GM10266 (cell line): ENCODE results near the gene MRPL1.

Source experiments
- DNase-seq: peaks from one replicate; pipeline ENCODE4 v3.0.0; 2012; ENCODE audit errors: extremely low spot score
- TF ChIP-seq, protein P1 (sequence below): IDR thresholded peaks from 2 replicates; pipeline ENCODE4 v1.5.1; 2012; ENCODE audit warnings: mild to moderate bottlenecking, low read depth; ENCODE audit not compliant: control insufficient read depth, insufficient read depth; ENCODE audit errors: missing control alignments

The MRPL1 gene

DNA sequence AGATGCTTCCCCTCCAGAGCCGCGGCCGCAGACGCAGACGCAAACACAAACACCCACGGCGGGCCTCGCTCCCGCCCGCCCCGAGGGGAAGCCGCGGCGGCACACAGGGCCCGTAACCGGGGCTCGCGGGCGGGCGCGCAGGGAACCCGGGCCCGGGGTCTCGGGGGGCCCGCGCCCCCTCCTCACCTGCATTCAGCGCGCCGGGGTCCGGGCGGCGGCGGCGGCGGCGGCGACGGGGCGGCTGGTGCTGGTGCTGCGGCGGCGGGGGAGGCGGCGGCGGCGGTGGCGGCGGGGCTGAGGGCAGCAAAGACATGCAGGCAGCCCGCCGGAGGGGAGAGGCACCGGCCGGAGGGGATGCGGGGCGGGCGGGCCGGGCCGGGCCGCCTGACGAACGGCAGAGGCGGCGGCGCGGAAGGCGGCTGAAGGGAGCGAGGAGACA, 43.2 kb upstream of the MRPL1 start:
- TF ChIP-seq, protein P1, sequence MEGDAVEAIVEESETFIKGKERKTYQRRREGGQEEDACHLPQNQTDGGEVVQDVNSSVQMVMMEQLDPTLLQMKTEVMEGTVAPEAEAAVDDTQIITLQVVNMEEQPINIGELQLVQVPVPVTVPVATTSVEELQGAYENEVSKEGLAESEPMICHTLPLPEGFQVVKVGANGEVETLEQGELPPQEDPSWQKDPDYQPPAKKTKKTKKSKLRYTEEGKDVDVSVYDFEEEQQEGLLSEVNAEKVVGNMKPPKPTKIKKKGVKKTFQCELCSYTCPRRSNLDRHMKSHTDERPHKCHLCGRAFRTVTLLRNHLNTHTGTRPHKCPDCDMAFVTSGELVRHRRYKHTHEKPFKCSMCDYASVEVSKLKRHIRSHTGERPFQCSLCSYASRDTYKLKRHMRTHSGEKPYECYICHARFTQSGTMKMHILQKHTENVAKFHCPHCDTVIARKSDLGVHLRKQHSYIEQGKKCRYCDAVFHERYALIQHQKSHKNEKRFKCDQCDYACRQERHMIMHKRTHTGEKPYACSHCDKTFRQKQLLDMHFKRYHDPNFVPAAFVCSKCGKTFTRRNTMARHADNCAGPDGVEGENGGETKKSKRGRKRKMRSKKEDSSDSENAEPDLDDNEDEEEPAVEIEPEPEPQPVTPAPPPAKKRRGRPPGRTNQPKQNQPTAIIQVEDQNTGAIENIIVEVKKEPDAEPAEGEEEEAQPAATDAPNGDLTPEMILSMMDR, result no peak
- DNase-seq, result no peak

- TF ChIP-seq, protein P1, result no peak
- DNase-seq, result peak; percentile 96
Observed at GRCh38 chr4:77819843-77820648, 42.6 kb upstream of the MRPL1 start.

DNA sequence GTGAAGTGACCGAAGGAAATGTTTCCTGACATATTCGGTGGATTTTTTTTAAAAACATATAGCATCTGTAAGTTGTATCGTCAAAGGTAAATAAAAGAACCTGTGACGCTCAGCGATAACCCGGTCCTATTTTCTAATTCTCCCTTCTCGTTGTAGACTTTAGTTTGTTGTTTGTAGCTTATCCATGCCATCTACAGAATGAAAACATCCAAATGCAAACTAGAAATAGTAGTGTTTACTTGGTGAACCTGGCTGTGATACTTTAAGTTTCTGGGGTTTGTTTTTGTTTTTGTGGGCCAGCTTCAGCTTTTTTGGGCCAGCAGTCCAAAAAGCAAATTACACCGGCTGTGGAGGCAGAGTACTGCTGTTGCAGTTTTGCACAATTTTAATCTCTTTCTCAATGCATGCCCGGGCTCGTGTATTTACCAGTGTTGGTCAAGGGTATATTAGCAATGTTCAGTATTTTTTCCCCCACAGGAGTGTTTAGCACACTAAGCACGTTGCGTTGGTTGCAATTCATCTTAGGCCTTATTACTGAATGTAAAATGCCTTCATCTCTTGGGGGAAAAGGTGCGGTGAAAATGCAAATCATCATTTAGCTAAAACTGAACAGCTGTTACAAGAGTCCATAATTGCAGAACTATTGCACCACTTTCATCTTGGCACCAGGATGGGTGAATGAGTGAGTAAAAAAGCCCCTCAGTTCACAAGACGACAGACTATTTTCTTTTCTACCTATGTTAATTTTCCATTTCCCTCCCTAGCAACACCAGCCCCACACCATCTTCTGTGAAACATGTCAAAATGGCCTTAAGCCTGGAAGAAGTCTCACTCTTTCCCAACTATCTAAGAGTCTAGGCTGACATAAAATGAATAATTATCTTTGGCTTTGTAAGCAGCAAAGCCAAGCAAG, 41.7 kb upstream of the MRPL1 start:
- TF ChIP-seq, protein P1, result no peak
- DNase-seq, result peak; percentile 10

DNA sequence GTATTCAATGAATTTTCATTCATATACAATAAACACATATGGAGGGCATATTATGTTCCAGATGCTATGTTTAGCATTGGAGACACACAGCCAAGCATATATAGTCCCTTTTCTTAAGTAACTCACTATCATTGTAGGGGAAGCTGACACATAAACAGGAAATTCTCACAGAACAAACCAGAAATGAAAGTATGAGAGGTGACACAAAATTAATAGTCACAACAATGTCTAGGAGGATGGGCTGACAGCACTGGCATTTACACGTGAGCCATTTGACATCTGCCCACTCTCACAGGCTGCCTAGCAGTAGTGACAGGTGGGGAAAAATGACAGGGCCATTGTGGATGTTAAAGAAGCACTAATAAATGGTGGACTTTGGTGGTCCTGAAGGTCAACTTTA, 40.9 kb upstream of the MRPL1 start:
- peak; percentile 16 for DNase-seq
- TF ChIP-seq, protein P1, result no peak

DNA sequence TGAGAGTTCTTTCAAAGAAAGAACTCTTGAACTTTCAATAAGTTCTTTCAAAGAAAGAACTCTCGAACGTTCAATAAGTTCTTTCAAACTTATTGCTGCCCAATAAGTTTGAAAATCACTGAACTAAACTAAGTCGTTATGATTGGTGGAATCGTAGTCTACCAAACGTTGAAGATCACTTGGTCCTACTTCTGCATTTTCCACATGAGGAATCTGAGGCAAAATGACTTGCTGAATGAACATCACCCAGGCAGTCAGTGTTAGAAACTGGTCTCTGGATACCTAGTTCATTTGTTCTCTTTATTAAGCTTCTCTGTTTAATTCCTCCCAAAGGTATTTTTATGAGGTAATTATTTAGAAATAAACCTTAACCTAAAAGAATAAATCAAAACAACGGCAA, 36.4 kb upstream of the MRPL1 start:
- TF ChIP-seq, protein P1, result no peak
- DNase-seq, result no peak

- TF ChIP-seq, protein P1, result no peak
- no peak for DNase-seq
Observed at GRCh38 chr4:77827343-77827742, 35.3 kb upstream of the MRPL1 start.
